Natural killer cell (primary cell): ENCODE measurements around the gene GDPD1. TPM values are rescaled to one million over a fixed set of nuclear protein-coding genes. Genes with fewer than 3 reads are reported as not detected.
"Not testable (repeated sequence)": the region's sequence is repeated elsewhere in the genome, so short reads cannot be mapped to it uniquely, and the experiment has no call there.

Source experiments
- ATAC-seq, 3 donors: fragments of 150-1000 bp in 2 of 3; fragments of 200-7000 bp in 1 of 3; cut with Tn5 transposase; 1 replicate in 1 of 3; 2 replicates in 2 of 3; pipeline ENCODE4 v1.10.0; 2021; ENCODE audit warnings: mild to moderate bottlenecking in 2 of 3, moderate library complexity in 2 of 3
- DNase-seq, 2 donors: peaks; one replicate each; pipeline versions ENCODE4 v3.0.0 to v3.0.0-alpha.2; 2013 to 2021; ENCODE audit warnings: mixed read lengths in 1 of 2
- H3K27ac ChIP-seq: one replicate; pipeline ENCODE4 v1.5.1; 2013; ENCODE audit warnings: mild to moderate bottlenecking, low read length
- H3K27me3 ChIP-seq: one replicate; pipeline ENCODE4 v1.6.1; 2013; ENCODE audit warnings: low read length; ENCODE audit not compliant: control insufficient read depth, insufficient read depth
- H3K36me3 ChIP-seq: one replicate; pipeline ENCODE4 v1.6.1; 2013; ENCODE audit warnings: low read length; ENCODE audit not compliant: control insufficient read depth, insufficient read depth
- H3K4me1 ChIP-seq: one replicate; pipeline ENCODE4 v1.6.1; 2013; ENCODE audit warnings: low read length; ENCODE audit not compliant: control insufficient read depth, insufficient read depth
- H3K4me3 ChIP-seq: one replicate; pipeline ENCODE4 v1.5.1; 2013; ENCODE audit warnings: low read length
- H3K9me3 ChIP-seq: one replicate; pipeline ENCODE4 v1.6.1; 2013; ENCODE audit warnings: low read length; ENCODE audit not compliant: control insufficient read depth, insufficient read depth
- H3K27ac Mint-ChIP-seq, 2 donors: one replicate each; pipeline ENCODE4 v1.8.0; 2022; ENCODE audit warnings: mild to moderate bottlenecking in 2 of 2, mixed read lengths in 2 of 2, moderate library complexity in 1 of 2
- H3K27me3 Mint-ChIP-seq, 2 donors: one replicate each; pipeline ENCODE4 v1.8.0; 2022; ENCODE audit warnings: low read depth in 2 of 2, mixed read lengths in 2 of 2
- H3K36me3 Mint-ChIP-seq: one replicate; pipeline ENCODE4 v1.8.0; 2022; ENCODE audit warnings: mixed read lengths
- H3K4me1 Mint-ChIP-seq, 2 donors: one replicate each; pipeline ENCODE4 v1.8.0; 2022; ENCODE audit warnings: mixed read lengths in 2 of 2
- H3K4me3 Mint-ChIP-seq: one replicate; pipeline ENCODE4 v1.8.0; 2022; ENCODE audit warnings: mild to moderate bottlenecking, moderate library complexity, mixed read lengths
- H3K9me3 Mint-ChIP-seq, 2 donors: one replicate each; pipeline ENCODE4 v1.8.0; 2022; ENCODE audit warnings: mixed read lengths in 2 of 2
- WGBS: methylation state at CpG from one replicate; pipeline ENCODE4 v1.1.7; 2013; ENCODE audit warnings: missing lambda C conversion rate; ENCODE audit not compliant: insufficient coverage; 5-methylcytosine and 5-hydroxymethylcytosine counted together
- intact Hi-C: fragments of 100-400 bp; cut with micrococcal nuclease; formaldehyde crosslinking; loops from one replicate; pipeline ENCODE4 v1.14.2; 2022
- total RNA-seq, 4 donors: library from RNA; stranded (reverse); fragments of 120-200 nt in 1 of 4; gene quantifications; one replicate each; pipeline versions ENCODE4 v1.2.3 to v1.2.4, GENCODE V29; 2013 to 2022
- TF ChIP-seq, protein P1 (sequence below): fragments of 200-600 bp; IDR thresholded peaks from one replicate; pipeline ENCODE4 v1.8.0; 2022; ENCODE audit warnings: antibody characterized with exemption

Gene GDPD1
- total RNA-seq, 3 donors from 2014 or later (not counting 1 experiment from before 2014, with no cell fraction given) = 4.0 to 5.3 (median 5.1) TPM

DNA sequence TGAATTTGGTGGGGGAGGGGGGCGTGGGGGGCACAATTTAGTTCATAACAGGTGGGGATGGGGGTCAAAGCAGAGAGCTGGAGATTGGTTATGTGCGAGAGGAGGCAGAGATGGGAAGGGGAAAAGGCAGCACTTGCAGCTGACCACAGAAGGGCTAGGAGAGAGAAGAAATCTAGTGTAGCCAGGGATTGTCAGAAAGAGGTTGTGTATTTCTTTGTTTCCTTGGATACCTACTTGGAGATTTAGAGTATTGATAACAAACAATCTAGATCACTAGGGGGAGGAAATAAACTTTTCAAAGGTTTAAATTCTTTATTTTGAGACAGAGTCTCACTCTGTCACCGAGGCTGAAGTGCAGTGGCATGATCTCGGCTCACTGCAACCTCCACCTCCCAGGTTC is 64.0 kb downstream of the GDPD1 start:
- Mint-ChIP-seq H3K36me3 (no peaks in the 10 kb centered on the region), H3K4me1 (no peaks in the 10 kb centered on the region), H3K4me3 (no peak overlapping the region), H3K27me3 (no peaks in the 10 kb centered on the region), H3K27ac (no peak overlapping the region), H3K9me3 (no peaks in the 10 kb centered on the region)
- Histone ChIP-seq H3K36me3 (no peaks in the 10 kb centered on the region), H3K27ac (no peak overlapping the region), H3K27me3 (no peaks in the 10 kb centered on the region), H3K4me1 (no peaks in the 10 kb centered on the region), H3K4me3 (no peak overlapping the region), H3K9me3 (no peaks in the 10 kb centered on the region)
- intact Hi-C loops = no loop called here
- ATAC-seq (no peak), DNase-seq (no peak)
- WGBS = 76% methylated on average over 4 of the region's 4 CpGs
- TF ChIP-seq, protein P1, sequence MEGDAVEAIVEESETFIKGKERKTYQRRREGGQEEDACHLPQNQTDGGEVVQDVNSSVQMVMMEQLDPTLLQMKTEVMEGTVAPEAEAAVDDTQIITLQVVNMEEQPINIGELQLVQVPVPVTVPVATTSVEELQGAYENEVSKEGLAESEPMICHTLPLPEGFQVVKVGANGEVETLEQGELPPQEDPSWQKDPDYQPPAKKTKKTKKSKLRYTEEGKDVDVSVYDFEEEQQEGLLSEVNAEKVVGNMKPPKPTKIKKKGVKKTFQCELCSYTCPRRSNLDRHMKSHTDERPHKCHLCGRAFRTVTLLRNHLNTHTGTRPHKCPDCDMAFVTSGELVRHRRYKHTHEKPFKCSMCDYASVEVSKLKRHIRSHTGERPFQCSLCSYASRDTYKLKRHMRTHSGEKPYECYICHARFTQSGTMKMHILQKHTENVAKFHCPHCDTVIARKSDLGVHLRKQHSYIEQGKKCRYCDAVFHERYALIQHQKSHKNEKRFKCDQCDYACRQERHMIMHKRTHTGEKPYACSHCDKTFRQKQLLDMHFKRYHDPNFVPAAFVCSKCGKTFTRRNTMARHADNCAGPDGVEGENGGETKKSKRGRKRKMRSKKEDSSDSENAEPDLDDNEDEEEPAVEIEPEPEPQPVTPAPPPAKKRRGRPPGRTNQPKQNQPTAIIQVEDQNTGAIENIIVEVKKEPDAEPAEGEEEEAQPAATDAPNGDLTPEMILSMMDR = no peak

DNA sequence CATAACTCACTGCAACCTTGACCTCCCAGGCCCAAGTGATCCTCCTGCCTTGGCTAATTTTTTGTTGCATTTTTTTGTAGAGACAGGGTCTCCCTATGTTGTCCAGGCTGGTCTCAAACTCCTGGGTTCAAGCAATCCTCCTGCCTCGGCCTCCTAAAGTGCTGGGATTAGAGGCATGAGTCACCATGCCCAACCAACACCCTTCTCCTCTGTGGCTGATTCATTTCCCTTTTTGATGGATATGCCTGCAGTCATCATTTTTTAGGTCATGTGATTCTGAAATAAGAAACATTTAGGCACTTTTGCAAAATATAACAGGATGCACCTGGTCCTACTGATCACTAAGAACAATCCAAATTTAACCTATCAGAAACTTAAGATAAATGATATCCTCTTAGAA is 67.1 kb downstream of the GDPD1 start:
- H3K4me3 Mint-ChIP-seq = no peak overlapping the region
- no peaks in the 10 kb centered on the region for H3K4me1 ChIP-seq
- no peak overlapping the region for H3K27ac Mint-ChIP-seq
- H3K36me3 Mint-ChIP-seq = no peaks in the 10 kb centered on the region
- H3K4me3 ChIP-seq = no peak overlapping the region
- TF ChIP-seq, protein P1 = no peak
- no peaks in the 10 kb centered on the region for H3K9me3 ChIP-seq
- no peaks in the 10 kb centered on the region for H3K27me3 ChIP-seq
- no peaks in the 10 kb centered on the region for H3K9me3 Mint-ChIP-seq
- DNase-seq (no peak), ATAC-seq (no peak)
- H3K27ac ChIP-seq = no peak overlapping the region
- WGBS = 25% methylated on average over 1 of the region's 1 CpG
- H3K27me3 Mint-ChIP-seq = no peaks in the 10 kb centered on the region
- H3K36me3 ChIP-seq = no peaks in the 10 kb centered on the region
- intact Hi-C loops = no loop called here
- no peaks in the 10 kb centered on the region for H3K4me1 Mint-ChIP-seq

DNA sequence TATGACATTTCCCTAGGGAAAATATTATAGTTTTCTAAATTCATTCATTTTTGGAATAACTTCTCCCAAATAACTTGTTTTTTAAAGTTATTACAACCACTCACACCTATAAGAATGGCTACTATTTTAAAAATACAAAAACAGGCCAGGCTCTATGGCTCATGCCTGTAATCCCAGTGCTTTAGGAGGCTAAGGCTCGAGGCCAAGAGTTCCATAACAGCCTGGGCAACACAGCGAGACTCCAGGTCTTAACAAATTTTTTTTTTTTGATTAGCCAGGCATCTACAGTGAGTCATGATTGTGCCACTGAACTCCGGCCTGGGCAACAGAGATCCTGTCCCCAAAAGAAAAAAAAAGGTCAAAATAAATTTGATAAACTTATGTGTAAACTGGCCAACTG is 67.6 kb downstream of the GDPD1 start:
- Histone ChIP-seq H3K27me3 (no peaks in the 10 kb centered on the region), H3K27ac (no peak overlapping the region), H3K9me3 (no peaks in the 10 kb centered on the region), H3K4me1 (no peaks in the 10 kb centered on the region), H3K36me3 (no peaks in the 10 kb centered on the region), H3K4me3 (no peak overlapping the region)
- TF ChIP-seq, protein P1 = no peak
- Mint-ChIP-seq H3K4me3 (no peak overlapping the region), H3K36me3 (no peaks in the 10 kb centered on the region), H3K4me1 (no peaks in the 10 kb centered on the region), H3K27ac (no peak overlapping the region), H3K9me3 (no peaks in the 10 kb centered on the region), H3K27me3 (no peaks in the 10 kb centered on the region)
- ATAC-seq (no peak), DNase-seq (no peak)
- 86% methylated on average over 3 of the region's 3 CpGs for WGBS
- intact Hi-C loops = no loop called here

DNA sequence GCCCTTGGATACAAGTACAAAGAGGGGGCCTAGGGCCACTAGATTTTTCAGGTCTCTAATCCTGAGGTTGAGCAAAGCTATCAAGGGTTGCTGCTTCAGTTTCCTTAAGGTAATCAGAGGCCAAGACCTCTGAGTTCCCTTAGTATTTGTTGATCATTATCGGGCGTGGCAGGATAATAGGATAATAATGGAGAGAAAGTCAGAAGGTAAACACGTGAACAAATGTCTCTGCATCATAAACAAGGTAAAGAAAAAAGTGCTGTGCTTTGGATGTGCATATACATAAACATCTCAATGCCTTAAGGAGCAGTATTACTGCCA is 69.6 kb downstream of the GDPD1 start:
- Mint-ChIP-seq H3K27me3 (no peaks in the 10 kb centered on the region), H3K27ac (no peak overlapping the region), H3K36me3 (no peaks in the 10 kb centered on the region), H3K4me1 (no peaks in the 10 kb centered on the region), H3K4me3 (no peak overlapping the region), H3K9me3 (no peaks in the 10 kb centered on the region)
- 62% methylated on average over 3 of the region's 3 CpGs for WGBS
- no peaks in the 10 kb centered on the region for H3K27me3 ChIP-seq
- DNase-seq (no peak), ATAC-seq (no peak)
- H3K4me1 ChIP-seq = no peaks in the 10 kb centered on the region
- intact Hi-C loops = no loop called here
- H3K4me3 ChIP-seq = no peak overlapping the region
- H3K36me3 ChIP-seq = no peaks in the 10 kb centered on the region
- H3K27ac ChIP-seq = no peak overlapping the region
- TF ChIP-seq, protein P1 = no peak
- no peaks in the 10 kb centered on the region for H3K9me3 ChIP-seq

DNA sequence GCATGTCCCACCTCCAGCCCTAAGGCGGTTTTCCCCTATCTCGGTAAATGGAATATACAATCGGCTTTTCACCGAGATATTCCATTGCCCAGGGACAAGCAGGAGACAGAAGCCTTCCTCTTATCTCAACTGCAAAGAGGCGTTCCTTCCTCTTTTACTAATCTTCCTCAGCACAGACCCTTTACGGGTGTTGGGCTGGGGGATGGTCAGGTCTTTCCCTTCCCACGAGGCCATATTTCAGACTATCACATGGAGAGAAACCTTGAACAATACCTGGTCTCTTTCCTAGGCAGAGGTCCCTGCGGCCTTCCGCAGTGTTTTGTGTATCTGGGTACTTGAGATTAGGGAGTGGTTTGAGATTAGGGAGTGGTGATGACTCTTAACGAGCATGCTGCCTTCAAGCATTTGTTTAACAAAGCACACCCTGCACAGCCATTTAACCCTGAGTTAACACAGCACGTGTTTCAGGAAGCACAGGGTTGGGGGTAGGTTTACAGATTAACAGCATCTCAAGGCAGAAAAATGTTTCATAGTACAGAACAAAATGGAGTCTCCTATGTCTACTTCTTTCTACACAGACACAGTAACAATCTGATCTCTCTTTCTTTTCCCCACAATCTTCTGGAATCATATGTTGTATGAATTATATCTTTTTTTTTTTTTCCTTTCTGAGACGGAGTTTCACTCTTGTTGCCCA is 70.1 kb downstream of the GDPD1 start:
- H3K27ac Mint-ChIP-seq, H3K4me1 Mint-ChIP-seq, H3K4me3 ChIP-seq, H3K27me3 Mint-ChIP-seq, ATAC-seq, H3K4me3 Mint-ChIP-seq, H3K27ac ChIP-seq, intact Hi-C loops, H3K9me3 Mint-ChIP-seq, H3K9me3 ChIP-seq, H3K36me3 ChIP-seq, H3K4me1 ChIP-seq, H3K27me3 ChIP-seq, H3K36me3 Mint-ChIP-seq, DNase-seq: not testable (repeated sequence)
- 22% methylated on average over 8 of the region's 12 CpGs for WGBS
